IMR-90 (cell line): ENCODE measurements around the gene ATXN1.
"Not testable (repeated sequence)": the region's sequence is repeated elsewhere in the genome, so short reads cannot be mapped to it uniquely, and the experiment has no call there.

Experiments used
- BHLHE40 ChIP-seq: fragments of 150-350 bp; IDR thresholded peaks from 2 replicates; pipeline ENCODE4 v1.6.1; 2016; ENCODE audit warnings: mild to moderate bottlenecking, low read depth, low read length
- CHD1 ChIP-seq: IDR thresholded peaks from 2 replicates; pipeline ENCODE4 v1.6.1; 2012; ENCODE audit warnings: low read depth, low read length, improper control_type of control experiment
- MAZ ChIP-seq: IDR thresholded peaks from 2 replicates; pipeline ENCODE4 v1.6.1; 2012; ENCODE audit warnings: low read depth, mild to moderate bottlenecking, low read length, improper control_type of control experiment, moderate library complexity, borderline replicate concordance
- POLR2A ChIP-seq: IDR thresholded peaks from 2 replicates; pipeline ENCODE4 v1.6.1; 2012; ENCODE audit warnings: mild to moderate bottlenecking, low read depth, low read length
- TF ChIP-seq, protein P1 (sequence below): conservative IDR thresholded peaks from 2 replicates; pipeline ENCODE4 v1.5.1; 2012; ENCODE audit warnings: mild to moderate bottlenecking, low read depth, low read length, improper control_type of control experiment

DNA sequence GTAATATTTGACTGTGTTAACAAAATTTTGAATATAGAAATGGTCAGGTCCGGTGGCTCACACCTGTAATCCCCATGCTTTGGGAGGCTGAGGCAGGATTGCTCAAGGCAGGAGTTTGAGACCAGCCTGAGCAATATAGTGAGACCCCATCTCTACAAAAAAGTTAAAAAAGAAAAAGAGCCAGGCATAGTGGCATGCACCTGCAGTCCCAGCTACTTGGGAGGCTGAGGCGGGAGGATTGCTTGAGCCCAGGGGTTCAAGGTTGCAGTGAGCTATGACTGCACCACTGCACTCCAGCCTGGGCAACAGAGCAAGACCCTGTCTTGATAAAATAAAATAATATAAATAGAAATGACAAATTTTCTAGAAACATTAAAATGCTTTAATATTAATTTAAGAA lies 147.8 kb downstream of the ATXN1 start:
- TF ChIP-seq, protein P1, sequence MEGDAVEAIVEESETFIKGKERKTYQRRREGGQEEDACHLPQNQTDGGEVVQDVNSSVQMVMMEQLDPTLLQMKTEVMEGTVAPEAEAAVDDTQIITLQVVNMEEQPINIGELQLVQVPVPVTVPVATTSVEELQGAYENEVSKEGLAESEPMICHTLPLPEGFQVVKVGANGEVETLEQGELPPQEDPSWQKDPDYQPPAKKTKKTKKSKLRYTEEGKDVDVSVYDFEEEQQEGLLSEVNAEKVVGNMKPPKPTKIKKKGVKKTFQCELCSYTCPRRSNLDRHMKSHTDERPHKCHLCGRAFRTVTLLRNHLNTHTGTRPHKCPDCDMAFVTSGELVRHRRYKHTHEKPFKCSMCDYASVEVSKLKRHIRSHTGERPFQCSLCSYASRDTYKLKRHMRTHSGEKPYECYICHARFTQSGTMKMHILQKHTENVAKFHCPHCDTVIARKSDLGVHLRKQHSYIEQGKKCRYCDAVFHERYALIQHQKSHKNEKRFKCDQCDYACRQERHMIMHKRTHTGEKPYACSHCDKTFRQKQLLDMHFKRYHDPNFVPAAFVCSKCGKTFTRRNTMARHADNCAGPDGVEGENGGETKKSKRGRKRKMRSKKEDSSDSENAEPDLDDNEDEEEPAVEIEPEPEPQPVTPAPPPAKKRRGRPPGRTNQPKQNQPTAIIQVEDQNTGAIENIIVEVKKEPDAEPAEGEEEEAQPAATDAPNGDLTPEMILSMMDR = not testable (repeated sequence)
- TF ChIP-seq CHD1, MAZ, POLR2A, BHLHE40: not testable (repeated sequence)
